HepG2 (cell line): ENCODE results near the gene HECA. TPM values are rescaled to one million over a fixed set of nuclear protein-coding genes. Genes with fewer than 3 reads are reported as not detected.

Experiments
- ATRX ChIP-seq: sonication (generic); formaldehyde crosslinking; IDR thresholded peaks from 2 replicates; pipeline ENCODE4 v1.4.0; 2020; ENCODE audit warnings: missing genetic modification reagents, borderline replicate concordance
- CENPX ChIP-seq: sonication (generic); formaldehyde crosslinking; IDR thresholded peaks from 2 replicates; pipeline ENCODE4 v1.9.0; 2021; ENCODE audit warnings: mild to moderate bottlenecking, missing genetic modification reagents, moderate library complexity
- ESRRA ChIP-seq: sonication (generic); formaldehyde crosslinking; IDR thresholded peaks from 2 replicates; pipeline ENCODE4 v1.5.1; 2020; ENCODE audit warnings: mild to moderate bottlenecking, low read depth, missing genetic modification reagents
- KDM3A ChIP-seq: IDR thresholded peaks from 2 replicates; pipeline ENCODE4 v1.6.1; 2018; ENCODE audit warnings: low read depth, missing compliant biosample characterization
- KLF12 ChIP-seq: sonication (generic); formaldehyde crosslinking; IDR thresholded peaks from 2 replicates; pipeline ENCODE4 v1.4.0; 2020; ENCODE audit warnings: missing genetic modification reagents, borderline replicate concordance
- LCORL ChIP-seq, 2 experiments: fragments of 450-650 bp in 1 of 2; sonication (generic) in 1 of 2; formaldehyde crosslinking in 1 of 2; IDR thresholded peaks; 2 replicates each; pipeline versions ENCODE4 v1.5.0 to v1.6.1; 2017 to 2020; ENCODE audit warnings: antibody characterized with exemption in 1 of 2, missing genetic modification reagents in 1 of 2
- NR3C1 ChIP-seq: sonication (generic); formaldehyde crosslinking; IDR thresholded peaks from 2 replicates; pipeline ENCODE4 v1.4.0; 2020; ENCODE audit warnings: missing genetic modification reagents
- PCBP2 ChIP-seq: fragments of 200-400 bp; formaldehyde crosslinking; optimal IDR thresholded peaks from 2 replicates; pipeline ENCODE3; 2018; ENCODE audit warnings: low read length, low read depth; ENCODE audit not compliant: poor library complexity, severe bottlenecking
- PITX1 ChIP-seq: sonication (generic); formaldehyde crosslinking; IDR thresholded peaks from 2 replicates; pipeline ENCODE4 v1.5.1; 2020; ENCODE audit warnings: mild to moderate bottlenecking, missing genetic modification reagents
- SATB2 ChIP-seq: sonication (generic); formaldehyde crosslinking; IDR thresholded peaks from 2 replicates; pipeline ENCODE4 v1.5.0; 2020; ENCODE audit warnings: missing genetic modification reagents
- SNAPC2 ChIP-seq: sonication (generic); formaldehyde crosslinking; IDR thresholded peaks from 2 replicates; pipeline ENCODE4 v1.8.1; 2022; ENCODE audit warnings: mild to moderate bottlenecking, missing genetic modification reagents
- SYNCRIP ChIP-seq: fragments of 200-400 bp; formaldehyde crosslinking; IDR thresholded peaks from 2 replicates; pipeline ENCODE4 v1.6.1; 2018; ENCODE audit warnings: mild to moderate bottlenecking, low read depth, low read length; ENCODE audit not compliant: insufficient read depth
- THAP11 ChIP-seq: IDR thresholded peaks from 2 replicates; pipeline ENCODE4 v1.6.1; 2016; ENCODE audit warnings: missing biosample characterization, missing genetic modification reagents
- ZFP41 ChIP-seq: sonication (generic); formaldehyde crosslinking; IDR thresholded peaks from 2 replicates; pipeline ENCODE4 v1.4.0; 2020; ENCODE audit warnings: mild to moderate bottlenecking, missing genetic modification reagents, borderline replicate concordance
- ZNF101 ChIP-seq: sonication (generic); formaldehyde crosslinking; IDR thresholded peaks from 2 replicates; pipeline ENCODE4 v1.4.0; 2020; ENCODE audit warnings: mild to moderate bottlenecking, low read depth, missing genetic modification reagents, borderline replicate concordance
- ZNF224 ChIP-seq: sonication (generic); formaldehyde crosslinking; IDR thresholded peaks from 2 replicates; pipeline ENCODE4 v1.5.0; 2020; ENCODE audit warnings: mild to moderate bottlenecking, missing genetic modification reagents
- ZNF549 ChIP-seq: sonication (generic); formaldehyde crosslinking; IDR thresholded peaks from 2 replicates; pipeline ENCODE4 v1.5.0; 2020; ENCODE audit warnings: missing genetic modification reagents
- ZNF598 ChIP-seq: sonication (generic); formaldehyde crosslinking; IDR thresholded peaks from 2 replicates; pipeline ENCODE4 v1.5.1; 2020; ENCODE audit warnings: mild to moderate bottlenecking, missing genetic modification reagents, borderline replicate concordance
- ZSCAN31 ChIP-seq: sonication (generic); formaldehyde crosslinking; IDR thresholded peaks from 2 replicates; pipeline ENCODE4 v1.5.0; 2020; ENCODE audit warnings: low read depth, mild to moderate bottlenecking, missing genetic modification reagents
- polyA plus RNA-seq, 8 experiments: library from polyadenylated mRNA; depleted of rRNA in 3 of 8; stranded (reverse) in 7 of 8; unstranded in 1 of 8; fragments of >200 nt; fragmentation: Illumina TruSeq in 4 of 8; extraction: Trizol in 4 of 8; gene quantifications; 2 replicates each; pipeline versions ENCODE4 v1.2.1 to v1.2.3, GENCODE V29; 2011 to 2016; ENCODE audit warnings: low read depth in 4 of 8, missing spikeins in 1 of 8, mixed read lengths in 1 of 8; ENCODE audit not compliant: insufficient read depth in 1 of 8
- total RNA-seq, 5 experiments: library from RNA; depleted of rRNA; stranded (reverse); fragments of >200 nt; fragmentation: Illumina TruSeq; extraction: Trizol; gene quantifications; 2 replicates each; pipeline ENCODE4 v1.2.3, GENCODE V29; 2016; ENCODE audit warnings: low read depth in 1 of 5
- TF ChIP-seq, protein P1 (sequence below): sonication (generic); formaldehyde crosslinking; IDR thresholded peaks from 2 replicates; pipeline ENCODE4 v1.4.0; 2020; ENCODE audit warnings: missing genetic modification reagents
- TF ChIP-seq, protein P2 (sequence below): IDR thresholded peaks from 2 replicates; pipeline ENCODE4 v1.6.1; 2018; ENCODE audit warnings: missing genetic modification reagents
- TF ChIP-seq, protein P3 (sequence below): sonication (generic); formaldehyde crosslinking; IDR thresholded peaks from 2 replicates; pipeline ENCODE4 v1.4.0; 2020; ENCODE audit warnings: mild to moderate bottlenecking, missing genetic modification reagents
- TF ChIP-seq, protein P4 (sequence below): sonication (generic); formaldehyde crosslinking; IDR thresholded peaks from 2 replicates; pipeline ENCODE4 v1.5.0; 2020; ENCODE audit warnings: mild to moderate bottlenecking, missing genetic modification reagents
- TF ChIP-seq, protein P5 (sequence below): sonication (generic); formaldehyde crosslinking; IDR thresholded peaks from 2 replicates; pipeline ENCODE4 v1.8.1; 2022; ENCODE audit warnings: mild to moderate bottlenecking, missing genetic modification reagents

Gene HECA
- total and polyA plus RNA-seq, 2 of the 13 experiments (the other 11 are each of a cell fraction or from before 2014, with no cell fraction given), result 0.18 to 0.49 TPM

DNA sequence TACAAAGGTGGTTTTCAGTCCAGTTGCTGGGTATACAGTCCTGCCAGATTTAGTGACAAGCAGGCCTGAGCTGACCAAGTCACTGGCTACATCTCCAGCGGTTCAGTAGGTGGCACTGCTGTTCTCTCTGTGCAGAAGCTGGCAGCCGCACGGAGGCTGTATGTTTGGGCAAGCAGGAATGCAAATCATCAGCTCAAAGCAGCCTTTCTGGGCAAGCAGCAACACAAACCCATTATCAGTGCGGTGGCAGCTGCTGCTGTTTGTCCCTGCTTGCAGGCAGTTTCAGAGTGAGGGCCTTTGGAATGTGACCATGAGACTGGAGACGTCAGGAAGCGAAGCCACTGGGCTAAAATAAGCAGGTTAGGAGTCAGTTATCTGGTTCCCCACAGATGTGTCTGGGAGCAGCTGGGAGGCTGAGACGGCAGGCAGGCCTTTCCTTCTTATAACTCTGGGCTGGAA, 84.4 kb downstream of the HECA start (continued):
- no peak for TF ChIP-seq ATRX (CRISPR knock-in tag)
- TF ChIP-seq SNAPC2 (CRISPR knock-in tag), result no peak; the same call in 1 of the 2 replicates
- TF ChIP-seq THAP11 (CRISPR knock-in tag), result peak; percentile 41; the same call in 1 of the 2 replicates
- TF ChIP-seq CENPX, result no peak
- peak; percentile 61; the same call in 1 of the 2 replicates for TF ChIP-seq ZNF598
- TF ChIP-seq ZNF101 (CRISPR knock-in tag), result no peak
- 0 out of 2 replicates have a peak, but pooled peaks have one; percentile 17 for TF ChIP-seq PITX1 (CRISPR knock-in tag)
- TF ChIP-seq, protein P1, sequence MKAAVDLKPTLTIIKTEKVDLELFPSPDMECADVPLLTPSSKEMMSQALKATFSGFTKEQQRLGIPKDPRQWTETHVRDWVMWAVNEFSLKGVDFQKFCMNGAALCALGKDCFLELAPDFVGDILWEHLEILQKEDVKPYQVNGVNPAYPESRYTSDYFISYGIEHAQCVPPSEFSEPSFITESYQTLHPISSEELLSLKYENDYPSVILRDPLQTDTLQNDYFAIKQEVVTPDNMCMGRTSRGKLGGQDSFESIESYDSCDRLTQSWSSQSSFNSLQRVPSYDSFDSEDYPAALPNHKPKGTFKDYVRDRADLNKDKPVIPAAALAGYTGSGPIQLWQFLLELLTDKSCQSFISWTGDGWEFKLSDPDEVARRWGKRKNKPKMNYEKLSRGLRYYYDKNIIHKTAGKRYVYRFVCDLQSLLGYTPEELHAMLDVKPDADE, result no peak
- no peak for TF ChIP-seq ZNF224
- TF ChIP-seq, protein P2, sequence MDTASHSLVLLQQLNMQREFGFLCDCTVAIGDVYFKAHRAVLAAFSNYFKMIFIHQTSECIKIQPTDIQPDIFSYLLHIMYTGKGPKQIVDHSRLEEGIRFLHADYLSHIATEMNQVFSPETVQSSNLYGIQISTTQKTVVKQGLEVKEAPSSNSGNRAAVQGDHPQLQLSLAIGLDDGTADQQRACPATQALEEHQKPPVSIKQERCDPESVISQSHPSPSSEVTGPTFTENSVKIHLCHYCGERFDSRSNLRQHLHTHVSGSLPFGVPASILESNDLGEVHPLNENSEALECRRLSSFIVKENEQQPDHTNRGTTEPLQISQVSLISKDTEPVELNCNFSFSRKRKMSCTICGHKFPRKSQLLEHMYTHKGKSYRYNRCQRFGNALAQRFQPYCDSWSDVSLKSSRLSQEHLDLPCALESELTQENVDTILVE, result no peak
- no peak for TF ChIP-seq PCBP2
- TF ChIP-seq ZSCAN31 (CRISPR knock-in tag), result 0 out of 2 replicates have a peak, but pooled peaks have one; percentile 30
- TF ChIP-seq ESRRA (CRISPR knock-in tag), result no peak
- no peak for TF ChIP-seq SATB2 (CRISPR knock-in tag)
- no peak for TF ChIP-seq ZNF549 (CRISPR knock-in tag)
- TF ChIP-seq KLF12 (CRISPR knock-in tag), result no peak
- TF ChIP-seq, protein P3, sequence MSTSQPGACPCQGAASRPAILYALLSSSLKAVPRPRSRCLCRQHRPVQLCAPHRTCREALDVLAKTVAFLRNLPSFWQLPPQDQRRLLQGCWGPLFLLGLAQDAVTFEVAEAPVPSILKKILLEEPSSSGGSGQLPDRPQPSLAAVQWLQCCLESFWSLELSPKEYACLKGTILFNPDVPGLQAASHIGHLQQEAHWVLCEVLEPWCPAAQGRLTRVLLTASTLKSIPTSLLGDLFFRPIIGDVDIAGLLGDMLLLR (CRISPR knock-in tag), result no peak
- no peak for TF ChIP-seq SYNCRIP
- TF ChIP-seq, protein P4, sequence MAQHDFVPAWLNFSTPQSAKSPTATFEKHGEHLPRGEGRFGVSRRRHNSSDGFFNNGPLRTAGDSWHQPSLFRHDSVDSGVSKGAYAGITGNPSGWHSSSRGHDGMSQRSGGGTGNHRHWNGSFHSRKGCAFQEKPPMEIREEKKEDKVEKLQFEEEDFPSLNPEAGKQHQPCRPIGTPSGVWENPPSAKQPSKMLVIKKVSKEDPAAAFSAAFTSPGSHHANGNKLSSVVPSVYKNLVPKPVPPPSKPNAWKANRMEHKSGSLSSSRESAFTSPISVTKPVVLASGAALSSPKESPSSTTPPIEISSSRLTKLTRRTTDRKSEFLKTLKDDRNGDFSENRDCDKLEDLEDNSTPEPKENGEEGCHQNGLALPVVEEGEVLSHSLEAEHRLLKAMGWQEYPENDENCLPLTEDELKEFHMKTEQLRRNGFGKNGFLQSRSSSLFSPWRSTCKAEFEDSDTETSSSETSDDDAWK (CRISPR knock-in tag), result no peak
- TF ChIP-seq LCORL (IDR thresholded peaks at IDR 0.05), result no peak
- peak; percentile 58; the same call in 1 of the 2 replicates for TF ChIP-seq LCORL (CRISPR knock-in tag; IDR thresholded peaks at IDR 0.05)
- no peak for TF ChIP-seq ZFP41 (CRISPR knock-in tag)
- no peak for TF ChIP-seq KDM3A (CRISPR knock-in tag)
- TF ChIP-seq NR3C1 (CRISPR knock-in tag), result no peak
- TF ChIP-seq, protein P5, sequence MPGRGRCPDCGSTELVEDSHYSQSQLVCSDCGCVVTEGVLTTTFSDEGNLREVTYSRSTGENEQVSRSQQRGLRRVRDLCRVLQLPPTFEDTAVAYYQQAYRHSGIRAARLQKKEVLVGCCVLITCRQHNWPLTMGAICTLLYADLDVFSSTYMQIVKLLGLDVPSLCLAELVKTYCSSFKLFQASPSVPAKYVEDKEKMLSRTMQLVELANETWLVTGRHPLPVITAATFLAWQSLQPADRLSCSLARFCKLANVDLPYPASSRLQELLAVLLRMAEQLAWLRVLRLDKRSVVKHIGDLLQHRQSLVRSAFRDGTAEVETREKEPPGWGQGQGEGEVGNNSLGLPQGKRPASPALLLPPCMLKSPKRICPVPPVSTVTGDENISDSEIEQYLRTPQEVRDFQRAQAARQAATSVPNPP, result no peak
